Retinal pigment epithelial cell (primary cell): ENCODE measurements around the gene MYO7A.

Source experiments
- DNase-seq: peaks from one replicate; pipeline ENCODE4 v3.0.0-alpha.2; 2010; ENCODE audit warnings: low read depth
- H3K4me3 ChIP-seq: 2 replicates; pipeline ENCODE4 v1.5.1; 2011; ENCODE audit warnings: mild to moderate bottlenecking, low read length, control low read depth, moderate library complexity
- TF ChIP-seq, protein P1 (sequence below): conservative IDR thresholded peaks from 2 replicates; pipeline ENCODE4 v1.5.1; 2011; ENCODE audit warnings: low read depth, low read length, control low read depth, inconsistent platforms

MYO7A gene

DNA sequence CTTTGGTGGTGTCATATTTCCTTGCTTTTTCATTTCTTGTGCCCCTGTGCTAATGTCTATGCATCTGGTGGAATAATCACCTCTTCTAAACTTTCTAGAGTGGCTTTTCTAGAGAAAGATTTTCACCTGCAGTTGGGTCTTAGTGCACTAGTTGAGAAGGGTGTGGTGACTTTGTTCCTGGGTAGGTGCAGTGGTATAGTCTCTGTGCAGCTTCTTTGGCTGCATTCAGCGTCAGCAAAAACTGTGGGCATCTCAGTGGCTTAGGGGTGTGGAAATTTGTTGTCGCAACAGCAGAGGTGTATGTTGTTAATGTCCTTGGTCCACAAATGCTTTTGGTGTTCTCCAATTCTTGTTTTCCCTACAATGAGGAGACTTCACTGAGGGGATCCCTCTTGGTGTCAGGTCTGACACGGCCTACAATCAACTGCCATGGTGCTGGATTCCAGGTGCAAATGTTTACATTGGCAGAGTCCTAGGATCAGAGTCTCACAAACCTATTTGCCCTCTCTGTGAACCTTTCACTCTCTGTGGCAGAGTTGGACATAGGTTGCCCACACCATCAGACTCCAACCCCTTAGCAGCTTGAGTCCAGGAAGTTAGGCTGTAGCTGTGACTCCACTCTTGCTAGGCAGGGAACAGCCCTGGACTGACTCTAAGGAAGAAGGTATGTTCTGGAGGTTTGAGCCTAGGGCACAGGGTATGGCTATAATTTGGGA is 124.7 kb downstream of the MYO7A start:
- DNase-seq: no peak
- no peak overlapping the region for H3K4me3 ChIP-seq
- TF ChIP-seq, protein P1, sequence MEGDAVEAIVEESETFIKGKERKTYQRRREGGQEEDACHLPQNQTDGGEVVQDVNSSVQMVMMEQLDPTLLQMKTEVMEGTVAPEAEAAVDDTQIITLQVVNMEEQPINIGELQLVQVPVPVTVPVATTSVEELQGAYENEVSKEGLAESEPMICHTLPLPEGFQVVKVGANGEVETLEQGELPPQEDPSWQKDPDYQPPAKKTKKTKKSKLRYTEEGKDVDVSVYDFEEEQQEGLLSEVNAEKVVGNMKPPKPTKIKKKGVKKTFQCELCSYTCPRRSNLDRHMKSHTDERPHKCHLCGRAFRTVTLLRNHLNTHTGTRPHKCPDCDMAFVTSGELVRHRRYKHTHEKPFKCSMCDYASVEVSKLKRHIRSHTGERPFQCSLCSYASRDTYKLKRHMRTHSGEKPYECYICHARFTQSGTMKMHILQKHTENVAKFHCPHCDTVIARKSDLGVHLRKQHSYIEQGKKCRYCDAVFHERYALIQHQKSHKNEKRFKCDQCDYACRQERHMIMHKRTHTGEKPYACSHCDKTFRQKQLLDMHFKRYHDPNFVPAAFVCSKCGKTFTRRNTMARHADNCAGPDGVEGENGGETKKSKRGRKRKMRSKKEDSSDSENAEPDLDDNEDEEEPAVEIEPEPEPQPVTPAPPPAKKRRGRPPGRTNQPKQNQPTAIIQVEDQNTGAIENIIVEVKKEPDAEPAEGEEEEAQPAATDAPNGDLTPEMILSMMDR: no peak

DNA sequence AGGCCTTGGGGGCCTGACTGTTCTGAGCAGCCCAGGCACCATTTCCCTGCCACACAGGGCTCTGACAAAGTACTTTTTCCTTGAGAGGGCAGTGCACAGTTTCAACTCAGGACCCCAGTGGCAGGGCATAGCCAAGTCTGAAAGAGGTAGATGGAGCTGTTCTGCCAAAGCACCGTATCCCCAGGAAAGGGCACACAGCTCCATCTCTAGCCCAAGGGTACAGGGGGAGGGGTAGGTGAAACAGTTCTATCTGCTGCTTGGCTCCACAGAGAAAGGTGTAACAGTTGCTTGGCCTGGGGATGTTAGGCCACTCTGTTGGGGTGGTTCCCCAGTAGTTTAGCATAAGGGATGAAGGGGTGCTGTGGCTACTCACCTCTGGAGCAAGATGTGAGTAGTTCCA is 125.6 kb downstream of the MYO7A start:
- TF ChIP-seq, protein P1: no peak
- DNase-seq: no peak
- H3K4me3 ChIP-seq: no peak overlapping the region

DNA sequence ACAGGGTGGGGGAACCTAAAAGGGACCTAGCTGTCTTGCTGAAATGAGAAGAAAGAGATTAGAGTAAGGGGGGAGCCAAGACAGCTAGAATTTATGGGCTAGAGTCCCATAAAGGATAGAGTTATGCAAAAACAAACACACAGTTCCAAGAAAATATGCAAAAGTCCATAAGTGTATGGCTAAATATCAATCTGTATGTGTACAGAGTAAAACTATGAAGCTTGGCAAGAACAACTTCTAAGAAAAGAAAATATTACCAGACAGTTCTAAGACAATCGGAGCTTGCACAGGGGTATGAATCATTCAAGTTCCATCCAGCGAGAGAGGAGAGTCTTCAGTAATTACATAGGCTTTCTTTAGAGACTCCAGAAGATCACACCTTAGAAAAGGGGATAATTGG is 131.6 kb downstream of the MYO7A start:
- no peak for DNase-seq
- no peak overlapping the region for H3K4me3 ChIP-seq
- TF ChIP-seq, protein P1: no peak

DNA sequence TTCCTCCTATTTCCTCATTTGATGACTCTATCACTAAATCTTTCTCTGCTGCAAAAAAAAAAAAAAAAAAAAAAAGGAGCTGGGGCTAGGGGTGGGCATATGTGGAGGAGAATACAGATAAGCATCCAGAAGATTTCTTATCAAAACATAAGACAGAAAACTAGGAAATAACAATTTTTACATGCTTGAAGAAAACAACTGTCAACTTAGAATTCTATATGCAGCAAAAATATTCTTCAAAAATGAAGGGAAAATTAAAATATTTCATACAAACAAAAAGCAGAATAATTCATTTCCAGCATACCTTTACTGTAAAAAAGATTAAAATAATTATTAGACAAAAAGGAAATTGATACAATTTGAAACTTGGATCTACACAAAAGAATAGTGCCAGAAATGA is 134.8 kb downstream of the MYO7A start:
- DNase-seq: no peak
- H3K4me3 ChIP-seq: no peak overlapping the region
- TF ChIP-seq, protein P1: no peak
